OCI-M2 (cell line): ENCODE measurements around the gene KLHL29.

ENCODE experiments used
- DNase-seq: peaks from one replicate; lab custom pipeline; 2025; ENCODE audit not compliant: unreplicated experiment; lab: John Stamatoyannopoulos, UW

KLHL29 gene

GRCh38 chr2:23468474-23469141, 83.6 kb downstream of the KLHL29 start:
- no peak for DNase-seq

DNA sequence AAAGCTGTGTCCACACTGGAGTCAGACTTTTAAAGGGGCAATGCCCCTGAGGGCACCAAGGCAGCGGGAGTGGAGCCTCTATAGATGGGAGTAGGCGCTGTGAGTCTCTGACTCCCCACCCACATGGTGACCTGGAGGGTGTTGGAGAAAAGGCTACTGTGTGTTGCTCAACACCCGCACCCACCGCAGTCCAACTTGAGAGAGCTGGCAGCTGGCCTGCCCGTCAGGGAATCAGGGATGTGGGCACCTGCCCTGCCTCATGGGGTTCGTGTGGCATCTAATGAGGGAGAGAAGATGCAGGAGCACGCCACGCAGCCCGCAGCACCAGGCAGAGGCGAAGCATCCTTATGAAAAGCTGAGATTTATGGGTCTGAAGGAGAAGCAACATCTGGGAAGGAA, 84.2 kb downstream of the KLHL29 start:
- DNase-seq, result no peak

- no peak for DNase-seq
Observed at GRCh38 chr2:23475036-23475435, 90.1 kb downstream of the KLHL29 start.

GRCh38 chr2:23475473-23475872, 90.5 kb downstream of the KLHL29 start:
- no peak for DNase-seq

- no peak for DNase-seq
Observed at GRCh38 chr2:23476786-23477185, 91.8 kb downstream of the KLHL29 start.

DNA sequence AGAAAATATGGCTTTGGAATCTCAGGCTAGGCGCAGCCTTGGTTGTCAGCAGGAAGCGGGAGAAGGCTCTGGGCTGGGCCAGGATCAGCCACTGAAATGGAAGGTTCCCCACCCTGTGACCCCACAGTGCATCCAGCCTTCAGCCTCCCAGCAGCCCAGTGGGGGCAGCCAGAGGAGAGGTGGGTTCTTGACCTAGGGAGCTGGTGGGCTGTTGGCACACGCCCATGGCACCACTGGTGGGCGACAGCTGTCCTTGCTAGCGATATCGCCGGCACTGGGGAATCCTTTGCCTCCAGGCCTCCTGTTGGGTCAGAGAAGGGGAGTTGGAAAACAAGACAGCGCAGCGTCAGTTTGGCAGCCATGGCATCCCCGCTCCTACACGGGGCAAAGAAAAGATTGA, 92.4 kb downstream of the KLHL29 start:
- no peak for DNase-seq

DNA sequence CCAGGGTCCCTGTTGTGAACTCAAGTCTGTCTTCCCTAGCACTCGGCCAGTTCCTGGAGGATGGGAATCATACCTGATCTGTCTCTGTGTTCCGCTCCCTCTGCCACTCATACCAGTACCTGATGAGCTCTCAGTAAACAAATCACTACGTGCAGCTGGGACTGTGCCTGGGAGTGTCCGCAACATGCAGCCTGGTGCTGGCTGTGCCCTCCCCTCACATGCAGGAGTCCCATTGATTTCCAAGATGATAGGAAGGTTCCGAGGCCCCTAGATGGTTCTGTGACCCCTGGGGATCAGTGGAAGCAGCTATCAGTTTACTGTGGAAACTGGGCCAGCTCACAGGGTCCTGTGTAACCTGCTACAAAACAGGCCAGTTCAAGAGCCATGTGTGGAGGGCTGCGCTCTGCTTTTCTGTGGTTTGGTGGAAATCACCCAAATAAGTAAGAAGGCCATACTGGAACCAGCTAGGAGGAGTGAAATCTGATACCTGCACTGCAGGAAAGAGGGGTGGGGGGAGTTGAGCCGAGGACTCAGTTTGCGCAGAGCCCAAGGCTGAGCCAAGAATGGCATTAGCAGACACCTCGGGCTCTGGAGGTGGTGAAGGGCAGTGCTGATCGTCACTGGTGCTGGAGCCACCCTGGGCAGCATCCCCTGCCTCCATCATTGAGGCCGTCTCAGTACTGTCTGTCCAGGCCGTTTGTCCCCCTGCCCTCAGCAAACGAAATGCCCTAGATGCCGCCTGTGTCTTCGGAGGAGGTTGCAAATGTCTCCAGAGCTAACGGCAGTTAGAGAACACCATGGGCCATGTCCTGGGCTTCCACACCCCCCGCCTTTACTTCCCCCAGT, 93.3 kb downstream of the KLHL29 start:
- no peak for DNase-seq

DNA sequence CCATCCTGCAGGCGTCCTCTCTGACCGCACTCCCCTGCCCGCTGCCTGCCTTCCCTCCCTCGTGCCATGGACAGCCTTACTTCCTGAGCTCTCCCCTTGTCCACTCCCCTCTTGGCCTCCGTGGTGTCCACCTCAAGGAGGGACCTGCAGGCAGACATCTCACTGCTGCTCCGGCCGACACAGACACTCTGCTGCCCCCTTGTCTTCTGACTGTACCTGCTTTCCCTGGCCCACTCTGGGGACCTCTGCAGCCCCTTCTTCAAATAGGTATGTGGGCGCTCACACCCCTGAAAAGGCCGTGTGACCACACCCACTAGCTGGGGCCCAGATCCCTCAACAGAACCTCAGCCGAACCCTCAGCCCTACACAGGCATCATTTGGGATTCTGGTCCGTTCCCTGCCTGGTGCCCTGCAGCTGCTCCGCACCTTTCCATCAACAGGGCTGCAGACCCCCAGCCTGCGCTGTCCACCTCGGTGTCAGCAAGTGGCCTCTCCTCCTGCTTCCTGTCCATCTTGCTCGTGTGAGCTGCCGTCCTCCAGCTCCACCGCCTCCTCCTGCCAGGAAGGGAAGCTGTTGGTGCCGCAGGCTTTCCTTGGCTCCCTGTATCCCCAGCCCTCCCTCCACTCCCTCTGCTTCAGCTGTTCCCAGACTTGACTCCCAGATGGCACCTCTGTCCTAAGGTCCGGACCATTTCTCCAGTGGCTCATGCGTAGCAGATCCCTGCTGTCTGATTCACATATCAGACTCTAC, 94.1 kb downstream of the KLHL29 start:
- no peak for DNase-seq

GRCh38 chr2:23480957-23481797, 96.2 kb downstream of the KLHL29 start:
- no peak for DNase-seq

- no peak for DNase-seq
Observed at GRCh38 chr2:23482188-23482587, 97.2 kb downstream of the KLHL29 start.

DNA sequence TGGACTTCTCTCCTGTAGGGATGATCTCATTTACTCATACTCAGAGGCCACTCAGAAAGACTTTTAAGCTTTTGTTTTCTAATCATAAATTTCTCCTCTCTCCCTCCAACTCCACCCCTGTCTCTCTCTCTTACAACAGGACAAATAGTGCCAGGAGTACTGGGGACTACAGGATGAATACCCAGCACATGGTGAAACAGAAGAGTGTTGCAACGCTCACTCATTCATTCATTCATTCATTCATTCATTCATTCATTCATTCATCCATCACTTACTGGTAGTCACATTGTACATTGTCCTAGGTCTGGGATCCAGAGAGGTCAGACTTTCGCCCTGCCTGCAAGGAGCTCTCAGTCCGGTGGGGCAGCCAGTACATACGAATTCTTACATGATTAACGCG, 97.6 kb downstream of the KLHL29 start:
- no peak for DNase-seq

DNA sequence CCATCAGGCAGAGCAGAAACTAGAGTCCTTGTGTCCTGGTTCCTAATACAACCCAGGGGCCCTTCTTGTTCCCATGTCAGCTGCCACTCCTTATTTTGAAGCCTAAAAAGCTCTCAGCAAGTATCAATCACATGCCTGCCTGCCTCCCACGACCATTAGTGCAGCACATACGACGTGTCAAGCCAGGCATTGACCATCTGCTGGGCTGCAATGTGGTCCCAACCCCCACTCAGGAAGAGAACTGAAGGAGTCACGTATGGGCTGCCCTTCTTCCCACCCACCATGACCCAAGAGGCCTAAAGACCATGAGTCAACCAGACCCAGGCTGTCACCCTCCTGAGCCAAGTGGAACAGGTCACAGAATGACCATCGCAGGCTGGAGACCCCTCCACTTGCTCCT, 98.8 kb downstream of the KLHL29 start:
- no peak for DNase-seq

DNA sequence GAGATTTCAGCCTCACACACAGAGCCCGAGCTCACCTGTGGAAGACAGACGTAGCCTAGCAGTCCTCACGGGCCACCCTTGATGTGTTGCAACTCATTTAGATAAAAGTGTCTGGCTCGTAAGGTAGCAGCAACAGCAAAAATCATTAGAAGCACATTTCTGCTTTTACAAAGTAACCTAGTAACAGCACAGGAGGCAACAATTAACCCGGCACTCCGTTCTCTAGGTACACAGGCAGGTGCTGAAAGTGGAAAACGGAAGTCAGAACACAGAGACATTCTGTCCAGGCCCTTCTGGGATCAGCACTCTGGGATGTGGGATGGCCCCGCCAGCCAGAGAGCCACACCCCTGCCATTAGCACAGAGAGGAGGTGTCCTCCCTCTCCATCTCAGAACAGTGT, 99.3 kb downstream of the KLHL29 start:
- DNase-seq, result no peak

- DNase-seq, result no peak
Observed at GRCh38 chr2:23484767-23485166, 99.8 kb downstream of the KLHL29 start.

DNA sequence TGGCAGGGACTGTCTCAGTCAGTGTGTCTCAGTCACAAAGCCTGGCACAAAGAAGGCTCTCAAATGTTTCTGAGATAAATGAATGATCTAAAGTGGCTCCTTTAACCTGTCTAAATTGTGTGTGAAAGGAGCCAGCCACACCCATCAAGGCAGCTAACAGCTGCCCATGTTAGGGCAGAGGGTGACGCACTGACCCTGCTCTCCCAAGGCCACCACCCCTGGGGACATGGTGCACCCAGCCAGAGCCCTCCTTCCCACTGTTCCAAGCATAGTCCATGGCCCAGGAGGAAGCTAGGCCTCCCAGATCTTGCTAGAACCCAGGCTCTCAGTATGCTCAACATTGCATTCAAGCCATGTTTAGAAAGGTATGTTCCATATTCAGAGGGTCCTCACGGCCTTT, 100.3 kb downstream of the KLHL29 start:
- no peak for DNase-seq

DNA sequence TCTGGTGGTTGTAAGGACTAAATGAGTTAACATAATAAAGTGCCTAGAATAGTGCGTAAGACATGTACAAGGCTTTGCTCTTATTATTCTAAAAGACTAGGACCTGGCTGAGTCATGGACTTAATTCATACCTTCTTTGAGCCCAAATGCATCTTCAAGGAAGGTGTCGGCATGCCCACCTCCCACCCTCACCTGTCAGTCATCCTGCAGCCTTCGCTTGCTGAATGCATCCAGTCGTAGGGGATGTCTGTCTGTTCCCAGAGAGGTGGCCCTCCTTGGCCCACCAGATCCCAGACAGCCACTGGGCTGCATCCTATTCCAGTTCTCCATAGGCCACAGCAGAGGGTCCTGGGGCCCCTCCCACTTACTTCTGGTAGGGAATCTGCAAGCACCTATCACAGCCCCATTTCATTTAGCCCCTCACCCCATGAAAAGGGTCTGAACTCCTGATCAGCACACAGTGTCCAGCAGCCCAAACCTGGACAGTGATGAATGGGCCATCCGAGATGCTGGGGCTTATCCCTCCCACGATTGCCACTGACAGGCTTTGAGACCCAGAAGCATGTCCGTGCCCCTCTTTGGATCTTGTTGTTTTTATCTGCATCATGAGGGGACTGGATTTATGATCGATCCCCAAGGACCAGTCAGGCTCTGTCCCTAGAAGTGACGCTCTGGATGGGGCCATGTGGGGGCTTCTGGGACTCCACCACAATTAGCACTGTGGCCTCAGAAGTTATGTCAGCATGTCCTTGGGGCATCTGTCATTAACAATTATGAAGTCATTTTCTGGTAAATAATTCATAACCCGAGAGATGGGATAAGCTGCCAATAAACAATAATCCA, 101.1 kb downstream of the KLHL29 start:
- no peak for DNase-seq

DNA sequence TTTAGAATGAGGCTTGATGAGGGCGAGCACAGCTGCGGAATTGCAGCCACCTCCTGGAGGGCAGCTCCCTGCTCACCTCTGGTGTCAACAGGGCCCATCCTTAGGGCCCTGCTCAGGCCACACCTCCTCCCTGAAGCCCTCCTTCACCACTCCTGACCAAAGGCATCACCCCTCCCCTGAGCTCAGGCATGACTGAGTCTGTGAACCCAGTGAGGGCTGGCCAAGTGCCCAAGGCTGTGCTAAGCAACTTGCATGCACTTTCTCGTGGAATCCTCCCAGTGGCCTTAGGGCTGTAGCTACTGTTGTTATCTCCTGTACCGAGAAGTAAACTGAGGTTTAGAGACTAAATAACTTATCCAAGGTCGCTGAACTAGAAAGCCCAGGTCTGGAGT, 101.7 kb downstream of the KLHL29 start:
- no peak for DNase-seq

- no peak for DNase-seq
Observed at GRCh38 chr2:23487735-23488492, 102.9 kb downstream of the KLHL29 start.

DNA sequence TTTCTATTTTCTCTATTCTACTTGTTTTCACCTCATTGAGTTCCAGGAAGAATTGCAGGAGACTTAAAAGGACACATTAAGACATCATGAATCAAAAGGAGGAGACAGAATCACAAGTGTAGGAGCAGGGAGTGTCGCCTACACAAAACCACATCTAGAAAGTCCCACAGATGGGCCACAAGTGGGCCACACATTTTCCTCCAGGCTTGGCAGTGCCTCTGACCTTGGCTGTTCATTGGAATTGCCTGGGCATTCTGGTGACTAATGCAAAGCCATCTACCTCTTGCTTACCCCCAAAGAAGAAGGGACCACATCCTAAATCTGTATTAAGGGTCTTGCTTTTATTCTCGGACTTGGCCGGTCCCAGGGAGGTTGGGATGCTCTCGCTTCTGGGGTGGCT, 103.6 kb downstream of the KLHL29 start:
- DNase-seq, result no peak
